ENCODE measurements around the gene SLAMF8. TPM values are rescaled to one million over a fixed set of nuclear protein-coding genes. Genes with fewer than 3 reads are reported as not detected.

Gene SLAMF8
- total RNA-seq, 6 donors from 2014 or later = 4.1 to 50.3 (median 27.6) TPM

DNA sequence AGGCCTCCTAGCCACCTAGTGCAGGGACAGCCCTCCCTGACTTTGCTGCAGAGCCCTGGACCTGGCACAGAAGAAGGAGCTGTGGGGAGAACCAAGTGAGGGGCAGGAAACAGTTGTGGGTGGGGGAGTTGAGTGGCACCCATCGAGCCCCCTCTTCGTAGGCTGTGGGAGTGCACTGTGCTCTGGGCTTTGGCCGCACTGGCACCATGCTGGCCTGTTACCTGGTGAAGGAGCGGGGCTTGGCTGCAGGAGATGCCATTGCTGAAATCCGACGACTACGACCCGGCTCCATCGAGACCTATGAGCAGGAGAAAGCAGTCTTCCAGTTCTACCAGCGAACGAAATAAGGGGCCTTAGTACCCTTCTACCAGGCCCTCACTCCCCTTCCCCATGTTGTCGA is 44.7 kb upstream of the SLAMF8 start:
- H3K4me3 ChIP-seq = peak overlapping the region in 3 of 4 donors; percentile 85 to 98 (median 89)
- no peaks in the 10 kb centered on the region for H3K36me3 ChIP-seq
- TF ChIP-seq POLR2A (IDR thresholded peaks at IDR 0.05) = no peak
- no peak for TF ChIP-seq EP300 (IDR thresholded peaks at IDR 0.05)
- TF ChIP-seq, protein P1, sequence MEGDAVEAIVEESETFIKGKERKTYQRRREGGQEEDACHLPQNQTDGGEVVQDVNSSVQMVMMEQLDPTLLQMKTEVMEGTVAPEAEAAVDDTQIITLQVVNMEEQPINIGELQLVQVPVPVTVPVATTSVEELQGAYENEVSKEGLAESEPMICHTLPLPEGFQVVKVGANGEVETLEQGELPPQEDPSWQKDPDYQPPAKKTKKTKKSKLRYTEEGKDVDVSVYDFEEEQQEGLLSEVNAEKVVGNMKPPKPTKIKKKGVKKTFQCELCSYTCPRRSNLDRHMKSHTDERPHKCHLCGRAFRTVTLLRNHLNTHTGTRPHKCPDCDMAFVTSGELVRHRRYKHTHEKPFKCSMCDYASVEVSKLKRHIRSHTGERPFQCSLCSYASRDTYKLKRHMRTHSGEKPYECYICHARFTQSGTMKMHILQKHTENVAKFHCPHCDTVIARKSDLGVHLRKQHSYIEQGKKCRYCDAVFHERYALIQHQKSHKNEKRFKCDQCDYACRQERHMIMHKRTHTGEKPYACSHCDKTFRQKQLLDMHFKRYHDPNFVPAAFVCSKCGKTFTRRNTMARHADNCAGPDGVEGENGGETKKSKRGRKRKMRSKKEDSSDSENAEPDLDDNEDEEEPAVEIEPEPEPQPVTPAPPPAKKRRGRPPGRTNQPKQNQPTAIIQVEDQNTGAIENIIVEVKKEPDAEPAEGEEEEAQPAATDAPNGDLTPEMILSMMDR (IDR thresholded peaks at IDR 0.05) = no peak
- TF ChIP-seq POLR2AphosphoS5 (IDR thresholded peaks at IDR 0.05) = no peak
- 92 to 95% methylated on average over 12 of the region's 12 CpGs for WGBS, 2 donors
- DNase-seq (no peak), ATAC-seq (ENCODE audit: low FRiP score in 2 of 2) (no peak)
- H3K4me1 ChIP-seq = peaks cover 18 to 23% (median 21%) of the 10 kb centered on the region in 4 donors
- H3K27ac ChIP-seq = peak overlapping the region in 3 of 4 donors; percentile 84 to 93 (median 88)
- H3K27me3 ChIP-seq = no peaks in the 10 kb centered on the region
- no peaks in the 10 kb centered on the region for H3K9me3 ChIP-seq

DNA sequence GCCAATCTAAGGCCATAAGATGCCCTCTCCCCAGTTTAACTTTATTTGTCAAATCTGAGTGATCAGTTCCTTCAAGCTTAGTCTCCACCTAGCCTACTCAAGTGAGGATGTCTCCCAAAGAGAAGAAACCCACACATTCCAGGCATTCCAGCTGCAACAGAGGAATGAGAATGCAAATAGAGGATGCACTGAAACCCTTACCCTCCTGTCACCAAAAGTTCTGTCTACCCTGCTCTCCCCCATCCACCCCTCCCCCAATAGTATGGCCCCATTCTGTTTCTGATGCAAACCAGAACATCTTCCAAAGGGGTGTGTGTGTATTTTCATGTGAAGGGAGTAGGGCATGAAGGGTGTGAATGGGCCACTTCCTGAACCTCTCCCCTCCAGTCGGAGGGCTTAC is 42.9 kb upstream of the SLAMF8 start:
- Histone ChIP-seq H3K27ac (no peak overlapping the region), H3K9me3 (no peaks in the 10 kb centered on the region), H3K36me3 (no peaks in the 10 kb centered on the region), H3K4me3 (no peak overlapping the region), H3K27me3 (no peaks in the 10 kb centered on the region), H3K4me1 (peaks cover 18 to 23% (median 21%) of the 10 kb centered on the region in 4 donors)
- WGBS, 2 donors = 57 to 69% methylated on average over 1 of the region's 1 CpG
- TF ChIP-seq EP300 (IDR thresholded peaks at IDR 0.05) (no peak), POLR2AphosphoS5 (IDR thresholded peaks at IDR 0.05) (no peak), POLR2A (IDR thresholded peaks at IDR 0.05) (no peak)
- TF ChIP-seq, protein P1 (IDR thresholded peaks at IDR 0.05) = no peak
- no peak for ATAC-seq (ENCODE audit: low FRiP score in 2 of 2)
- DNase-seq = no peak

DNA sequence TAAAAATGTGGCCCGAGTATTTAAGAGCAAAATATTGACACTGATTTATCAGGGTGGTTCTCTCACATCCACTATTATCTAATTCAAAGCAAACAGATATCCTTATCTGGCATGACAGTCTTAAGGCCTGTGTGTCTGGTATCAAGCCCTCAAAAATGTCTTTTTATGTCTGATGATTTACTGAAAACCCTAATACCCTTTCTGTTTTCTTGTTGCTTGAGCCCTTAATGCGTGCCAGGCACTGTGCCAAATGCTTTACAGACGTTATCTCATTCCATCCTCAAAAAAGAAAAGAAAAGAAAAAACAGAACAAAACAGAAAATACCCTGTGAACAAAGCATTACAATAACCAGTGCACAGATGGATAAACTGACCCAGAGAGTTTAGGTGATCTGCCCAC is 40.2 kb upstream of the SLAMF8 start:
- no peaks in the 10 kb centered on the region for H3K27me3 ChIP-seq
- DNase-seq = no peak
- H3K27ac ChIP-seq = no peak overlapping the region
- peak in 1 of 2 donors; percentile 37 for ATAC-seq (ENCODE audit: low FRiP score in 2 of 2)
- TF ChIP-seq EP300 (IDR thresholded peaks at IDR 0.05) (no peak), POLR2A (IDR thresholded peaks at IDR 0.05) (no peak), POLR2AphosphoS5 (IDR thresholded peaks at IDR 0.05) (no peak)
- TF ChIP-seq, protein P1 (IDR thresholded peaks at IDR 0.05) = no peak
- H3K4me3 ChIP-seq = no peak overlapping the region
- H3K9me3 ChIP-seq = no peaks in the 10 kb centered on the region
- no peaks in the 10 kb centered on the region for H3K36me3 ChIP-seq
- WGBS, 2 donors = 49 to 54% methylated on average over 3 of the region's 3 CpGs
- H3K4me1 ChIP-seq = peaks cover 4 to 9% (median 9%) of the 10 kb centered on the region in 4 donors

DNA sequence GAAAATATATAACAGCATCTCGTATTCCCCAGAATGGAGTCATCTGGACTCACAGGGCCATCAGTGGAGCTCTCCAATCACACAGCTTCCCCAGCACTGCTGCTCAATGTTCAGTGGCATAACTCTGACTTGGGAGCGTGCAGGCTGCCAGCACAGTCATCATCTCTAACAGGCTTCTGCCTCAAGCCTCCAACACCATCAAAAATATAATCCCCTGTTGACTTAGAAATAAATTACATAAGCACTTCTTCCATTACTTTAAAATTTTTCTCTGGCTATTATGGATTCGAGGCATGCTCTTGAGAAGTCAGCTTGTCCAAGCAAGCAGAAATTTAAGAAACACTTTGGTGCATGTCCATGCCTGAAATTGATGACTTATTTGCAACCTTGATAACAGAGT is 39.7 kb upstream of the SLAMF8 start:
- Histone ChIP-seq H3K27me3 (no peaks in the 10 kb centered on the region), H3K27ac (no peak overlapping the region), H3K4me1 (peaks cover under 1 to 4% (median 4%) of the 10 kb centered on the region in 4 donors), H3K4me3 (no peak overlapping the region), H3K9me3 (no peaks in the 10 kb centered on the region), H3K36me3 (no peaks in the 10 kb centered on the region)
- WGBS, 2 donors = 75 to 83% methylated on average over 3 of the region's 3 CpGs
- ATAC-seq (ENCODE audit: low FRiP score in 2 of 2) (peak in 1 of 2 donors; percentile 61), DNase-seq (no peak)
- no peak for TF ChIP-seq POLR2A (IDR thresholded peaks at IDR 0.05)
- TF ChIP-seq, protein P1 (IDR thresholded peaks at IDR 0.05) = no peak
- TF ChIP-seq POLR2AphosphoS5 (IDR thresholded peaks at IDR 0.05) = no peak
- TF ChIP-seq EP300 (IDR thresholded peaks at IDR 0.05) = no peak

DNA sequence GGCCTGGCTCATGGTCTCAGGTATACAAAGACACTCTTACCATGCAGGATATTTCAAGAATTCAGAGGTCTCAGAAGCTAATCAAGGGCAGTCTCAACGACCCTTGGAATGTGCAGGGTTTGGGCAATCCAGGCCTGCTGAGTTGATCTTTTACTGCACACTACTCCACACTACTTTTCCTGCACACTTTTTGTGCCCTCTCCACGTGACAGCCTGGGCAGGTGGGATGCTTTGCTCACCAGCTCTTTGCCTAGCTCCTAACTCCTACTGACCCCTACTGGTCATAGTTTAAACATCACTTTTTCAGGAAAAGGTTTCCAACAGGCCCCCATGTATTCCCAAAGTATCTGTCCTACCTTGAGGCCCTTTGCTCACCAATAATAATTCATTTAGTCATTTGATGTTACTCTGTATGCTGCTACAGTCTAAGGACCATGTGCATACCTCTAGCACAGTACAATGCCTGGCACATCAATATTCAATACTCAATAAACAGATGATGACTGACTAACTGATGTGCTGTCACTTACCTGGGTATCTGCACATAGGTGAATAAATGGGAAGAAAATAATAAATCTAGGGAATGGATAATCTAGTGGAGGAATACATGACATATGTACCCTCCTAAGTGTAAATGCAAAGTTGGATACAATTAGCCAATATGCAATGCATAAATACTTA is 36.3 kb upstream of the SLAMF8 start:
- H3K27me3 ChIP-seq = no peaks in the 10 kb centered on the region
- H3K27ac ChIP-seq = no peak overlapping the region
- TF ChIP-seq EP300 (IDR thresholded peaks at IDR 0.05) = no peak
- TF ChIP-seq, protein P1 (IDR thresholded peaks at IDR 0.05) = peak; percentile 28 to 59 (median 47)
- ATAC-seq (ENCODE audit: low FRiP score in 2 of 2) (peak in 1 of 2 donors; percentile 42), DNase-seq (peak in 1 of 2 donors; percentile 34)
- H3K9me3 ChIP-seq = no peaks in the 10 kb centered on the region
- 7 to 13% methylated on average over 2 of the region's 2 CpGs for WGBS, 2 donors
- H3K36me3 ChIP-seq = no peaks in the 10 kb centered on the region
- H3K4me1 ChIP-seq = no peaks in the 10 kb centered on the region
- no peak overlapping the region for H3K4me3 ChIP-seq

All from upper lobe of left lung (tissue), 6 donors.